Spleen (tissue), 7 donors: ENCODE measurements around the gene CASKIN2.

Experiments
- CTCF ChIP-seq, 11 experiments: fragments of 200-600 bp in 7 of 11; fragments of 450-650 bp in 4 of 11; sonication (generic) in 4 of 11; IDR thresholded peaks in 8 of 11; conservative IDR thresholded peaks in 3 of 11; 1 replicate in 7 of 11; 2 replicates in 4 of 11; pipeline versions ENCODE4 v1.4.0 to v1.8.0; 2016 to 2021; ENCODE audit warnings: antibody characterized with exemption in 11 of 11, inconsistent platforms in 4 of 11, mild to moderate bottlenecking in 1 of 11
- POLR2A ChIP-seq, 3 donors: fragments of 450-650 bp; IDR thresholded peaks; one replicate each; pipeline ENCODE4 v1.5.1; 2017; ENCODE audit warnings: antibody characterized with exemption in 3 of 3, mild to moderate bottlenecking in 1 of 3
- donor health status: DM: no; HTN: no; CAD: no; lungs with moderate emphysema.
- donor health status: DM: no; HTN: no; CAD: no.
- donor health status: DM: no; HTN: no; CAD: no.

DNA sequence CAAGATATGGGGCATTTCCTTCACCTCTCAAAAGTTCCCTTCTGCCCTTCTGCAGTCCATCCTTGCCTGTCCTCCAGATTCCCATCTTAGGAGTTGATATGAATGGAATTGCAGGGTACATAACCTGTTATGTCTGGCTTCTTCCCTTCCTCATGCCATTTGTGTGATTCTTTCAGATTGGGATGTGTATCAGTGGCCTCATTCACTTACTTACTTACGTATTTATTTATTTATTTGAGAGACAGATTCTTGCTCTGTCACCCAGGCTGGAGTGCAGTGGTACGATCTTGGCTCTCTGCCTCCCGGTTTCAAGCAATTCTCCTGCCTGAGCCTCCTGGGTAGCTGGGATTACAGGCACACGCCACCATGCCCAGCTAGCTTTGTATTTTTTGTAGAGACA lies 65.1 kb downstream of the CASKIN2 start:
- TF ChIP-seq CTCF (IDR thresholded peaks at IDR 0.05 in 8 of 11, conservative IDR thresholded peaks at IDR 0.05 in 3 of 11), result no peak
- no peak for TF ChIP-seq POLR2A (IDR thresholded peaks at IDR 0.05)
